NCI-H2029 treated with DMSO at 0.1 percent for 48 hours (cell line): Measurements from ENCODE around the gene RTKN.

ENCODE experiments used
- DNase-seq: peaks from one replicate; lab custom pipeline; 2025; lab: John Stamatoyannopoulos, UW

RTKN gene

GRCh38 chr2:74375838-74376237, 65.9 kb downstream of the RTKN start:
- DNase-seq: no peak
